ENCODE measurements around the gene PODN.

- TF ChIP-seq CTCF (IDR thresholded peaks at IDR 0.05) (no peak), POLR2AphosphoS5 (IDR thresholded peaks at IDR 0.05; ENCODE audit: low read depth, low read length) (no peak), REST (IDR thresholded peaks at IDR 0.05; ENCODE audit: insufficient read depth in 1 of 2, low read depth in 2 of 2, low read length in 1 of 2) (no peak), SIN3A (IDR thresholded peaks at IDR 0.05; ENCODE audit: borderline replicate concordance, insufficient read depth, low read depth, low read length) (no peak), TCF7L2 (IDR thresholded peaks at IDR 0.05; ENCODE audit: low read depth, low read length) (no peak)
Observed at GRCh38 chr1:53086491-53087070, 24.6 kb downstream of the PODN start.

Measured in Panc1 (cell line).